HCT116 (cell line): ENCODE data around the gene SLC24A3. TPM values are rescaled to one million over a fixed set of nuclear protein-coding genes. Genes with fewer than 3 reads are reported as not detected.

Source experiments
- ATAC-seq: fragments of 200-7000 bp; cut with Tn5 transposase; 2 replicates; pipeline ENCODE4 v1.9.1; 2020; ENCODE audit warnings: mild to moderate bottlenecking, moderate library complexity
- BruUV-seq: library from RNA; stranded (reverse); fragments of 400-500 nt; replicated peaks from 2 replicates; lab custom pipeline; 2021; lab: Mats Ljungman, UMichigan
- CTCF ChIA-PET: fragments of 300-600 bp; sonication (Branson Sonifier 250); formaldehyde crosslinking; loops from one replicate; lab custom pipeline; 2021; ENCODE audit warnings: antibody characterized with exemption; lab: Charles Lee
- POLR2A ChIA-PET: fragments of 300-600, 350-600 bp; sonication (Branson Sonifier 250); formaldehyde crosslinking; loops from one replicate; lab custom pipeline; 2021; ENCODE audit warnings: antibody characterized with exemption; lab: Charles Lee
- RAD21 ChIA-PET, 2 experiments: fragments of 300-600 bp; sonication (Branson Sonifier 250); formaldehyde crosslinking; loops; one replicate each; lab custom pipeline; 2023; ENCODE audit warnings: low total read pairs in 2 of 2; ENCODE audit not compliant: uncharacterized antibody in 2 of 2, unreplicated experiment in 2 of 2, low non-redundant PET in 1 of 2; lab: Charles Lee
- DNase-seq: peaks from one replicate; pipeline ENCODE4 v3.0.0-alpha.2; 2010; ENCODE audit warnings: low read depth, low spot score
- H2AFZ ChIP-seq: fragments of 200-600 bp; shearing (Covaris generic), sonication (generic); 2 replicates; pipeline ENCODE4 v1.6.1; 2017; ENCODE audit warnings: low read depth, mixed run types, mixed read lengths, antibody characterized with exemption, low read length; ENCODE audit not compliant: poor library complexity, severe bottlenecking
- H3K27ac ChIP-seq: 2 replicates; pipeline ENCODE4 v1.5.1; 2012; ENCODE audit warnings: low read depth, low read length
- H3K27me3 ChIP-seq: fragments of 200-600 bp; sonication (generic); 2 replicates; pipeline ENCODE4 v1.6.1; 2016; ENCODE audit warnings: mixed run types, low read length, mixed read lengths; ENCODE audit not compliant: insufficient read depth
- H3K36me3 ChIP-seq, 2 experiments: fragments of 200-500 bp in 1 of 2; fragments of 200-600 bp in 1 of 2; sonication (Bioruptor generic) in 1 of 2; sonication (generic) in 1 of 2; 2 replicates each; pipeline versions ENCODE4 v1.5.1 to v1.6.1; 2014 to 2016; ENCODE audit warnings: low read length in 2 of 2, inconsistent platforms in 1 of 2, mixed read lengths in 1 of 2, mixed run types in 1 of 2; ENCODE audit not compliant: insufficient read depth in 2 of 2, control insufficient read depth in 1 of 2
- H3K4me1 ChIP-seq, 2 experiments: fragments of 200-600 bp in 1 of 2; sonication (generic) in 1 of 2; 2 replicates each; pipeline versions ENCODE4 v1.5.1 to v1.6.1; 2012 to 2017; ENCODE audit warnings: low read length in 2 of 2, inconsistent platforms in 1 of 2, mild to moderate bottlenecking in 1 of 2, mixed read lengths in 1 of 2, mixed run types in 1 of 2, moderate library complexity in 1 of 2; ENCODE audit not compliant: insufficient read depth in 2 of 2, control insufficient read depth in 1 of 2
- H3K4me2 ChIP-seq: fragments of 200-600 bp; sonication (generic); 2 replicates; pipeline ENCODE4 v1.6.1; 2017; ENCODE audit warnings: mixed run types, low read length, mixed read lengths
- H3K4me3 ChIP-seq, 2 experiments: fragments of 200-600 bp in 1 of 2; sonication (generic) in 1 of 2; replicated peaks in 1 of 2; 2 replicates each; pipeline ENCODE4 v1.5.1; 2011 to 2016; ENCODE audit warnings: low read length in 2 of 2, control low read depth in 1 of 2, low read depth in 1 of 2, mild to moderate bottlenecking in 1 of 2, mixed read lengths in 1 of 2, mixed run types in 1 of 2
- H3K79me2 ChIP-seq: fragments of 200-600 bp; sonication (generic); 2 replicates; pipeline ENCODE4 v1.6.1; 2017; ENCODE audit warnings: mild to moderate bottlenecking, mixed run types, low read length, moderate library complexity, mixed read lengths; ENCODE audit not compliant: insufficient read depth
- H3K9ac ChIP-seq: fragments of 200-600 bp; sonication (generic); 2 replicates; pipeline ENCODE4 v1.6.1; 2016; ENCODE audit warnings: low read length, mixed read lengths
- H3K9me2 ChIP-seq: fragments of 200-600 bp; sonication (generic), shearing (Covaris generic); 2 replicates; pipeline ENCODE4 v1.6.1; 2017; ENCODE audit warnings: mixed run types, mild to moderate bottlenecking, moderate library complexity; ENCODE audit not compliant: insufficient read depth
- H3K9me3 ChIP-seq, 2 experiments: fragments of 200-500 bp in 1 of 2; fragments of 200-600 bp in 1 of 2; sonication (Bioruptor generic) in 1 of 2; sonication (generic) in 1 of 2; 2 replicates each; pipeline ENCODE4 v1.6.1; 2014 to 2017; ENCODE audit warnings: low read length in 2 of 2, mixed read lengths in 2 of 2, inconsistent platforms in 1 of 2, low read depth in 1 of 2, mild to moderate bottlenecking in 1 of 2, mixed run types in 1 of 2, moderate library complexity in 1 of 2; ENCODE audit not compliant: control insufficient read depth in 1 of 2, insufficient read depth in 1 of 2
- H4K20me1 ChIP-seq: fragments of 200-600 bp; sonication (generic), shearing (Covaris generic); 2 replicates; pipeline ENCODE4 v1.6.1; 2017; ENCODE audit warnings: mixed run types, mild to moderate bottlenecking, moderate library complexity; ENCODE audit not compliant: insufficient read depth
- CTCF ChIP-seq, 3 experiments: fragments of 200-600 bp in 1 of 3; sonication (generic) in 1 of 3; IDR thresholded peaks in 2 of 3; conservative IDR thresholded peaks in 1 of 3; 2 replicates each; pipeline ENCODE4 v1.5.1; 2012 to 2017; ENCODE audit warnings: low read depth in 2 of 3, low read length in 2 of 3, antibody characterized with exemption in 1 of 3, borderline replicate concordance in 1 of 3, control low read depth in 1 of 3, mild to moderate bottlenecking in 1 of 3, mixed read lengths in 1 of 3, mixed run types in 1 of 3, moderate library complexity in 1 of 3; ENCODE audit not compliant: insufficient read depth in 1 of 3
- POLR2A ChIP-seq: IDR thresholded peaks from 2 replicates; pipeline ENCODE4 v1.7.0; 2011; ENCODE audit warnings: borderline replicate concordance; ENCODE audit not compliant: insufficient read depth, insufficient read length; ENCODE audit errors: extremely low read depth
- SIN3A ChIP-seq: IDR thresholded peaks from 2 replicates; pipeline ENCODE4 v1.6.1; 2012; ENCODE audit warnings: low read depth
- TCF7L2 ChIP-seq: IDR thresholded peaks from 2 replicates; pipeline ENCODE4 v1.7.0; 2011; ENCODE audit warnings: borderline replicate concordance, inconsistent platforms; ENCODE audit not compliant: insufficient read depth, insufficient read length; ENCODE audit errors: extremely low read depth
- YY1 ChIP-seq: IDR thresholded peaks from 2 replicates; pipeline ENCODE4 v1.6.1; 2011; ENCODE audit warnings: low read length, low read depth, moderate library complexity, mild to moderate bottlenecking; ENCODE audit not compliant: insufficient replicate concordance; ENCODE audit errors: extremely low read depth
- ZBTB33 ChIP-seq: IDR thresholded peaks from 2 replicates; pipeline ENCODE4 v1.6.1; 2011; ENCODE audit warnings: mild to moderate bottlenecking, low read length, moderate library complexity; ENCODE audit not compliant: insufficient replicate concordance; ENCODE audit errors: extremely low read depth
- ZFX ChIP-seq: fragments of 450-650 bp; IDR thresholded peaks from 2 replicates; pipeline ENCODE4 v1.6.1; 2017
- intact Hi-C: fragments of 100-400 bp; cut with micrococcal nuclease; formaldehyde crosslinking; loops from 2 replicates; pipeline ENCODE4 v1.10.0; 2022
- total RNA-seq: library from RNA; stranded (reverse); gene quantifications from one replicate; pipeline ENCODE4 v1.2.1, GENCODE V29; 2021; ENCODE audit not compliant: unreplicated experiment

SLC24A3 gene
- total RNA-seq, 1 experiment from 2014 or later = not detected

GRCh38 chr20:19697415-19697814 is 485.0 kb downstream of the SLC24A3 start:
- CTCF ChIA-PET = no interaction called here
- H3K27ac ChIP-seq = no peak overlapping the region
- no peaks in the 10 kb centered on the region for H4K20me1 ChIP-seq
- H3K9ac ChIP-seq = no peak overlapping the region
- no TSS peak for BruUV-seq
- H2AFZ ChIP-seq = no peak overlapping the region
- H3K4me2 ChIP-seq = no peak overlapping the region
- H3K27me3 ChIP-seq = no peaks in the 10 kb centered on the region
- RAD21 ChIA-PET = no interaction called here
- peaks cover 0 to 17% of the 10 kb centered on the region in 2 experiments; a peak in 2 of 4 replicates for H3K4me1 ChIP-seq
- ATAC-seq (no peak), DNase-seq (no peak)
- intact Hi-C loops = no loop called here
- no peaks in the 10 kb centered on the region for H3K9me2 ChIP-seq
- H3K36me3 ChIP-seq = no peaks in the 10 kb centered on the region
- H3K9me3 ChIP-seq = no peaks in the 10 kb centered on the region
- no peaks in the 10 kb centered on the region for H3K79me2 ChIP-seq
- POLR2A ChIA-PET = no interaction called here
- H3K4me3 ChIP-seq = no peak overlapping the region
- TF ChIP-seq ZFX = no peak
- no peak for TF ChIP-seq TCF7L2
- no peak for TF ChIP-seq CTCF (IDR thresholded peaks at IDR 0.05 in 2 of 3, conservative IDR thresholded peaks at IDR 0.05 in 1 of 3; ENCODE audit: borderline replicate concordance in 1 of 3, insufficient read depth in 1 of 3, low read depth in 2 of 3, low read length in 2 of 3)
- no peak for TF ChIP-seq SIN3A
- no peak for TF ChIP-seq ZBTB33
- no peak for TF ChIP-seq POLR2A
- TF ChIP-seq YY1 = no peak
